HG03135 (cell line): ENCODE measurements around the gene PIP5KL1.

Experiments
- ATAC-seq: cut with Tn5 transposase; IDR thresholded peaks from one replicate; pipeline ENCODE4 v1.9.1; 2021; ENCODE audit warnings: mild to moderate bottlenecking, moderate library complexity; ENCODE audit not compliant: unreplicated experiment

Gene PIP5KL1

GRCh38 chr9:127875306-127875966 lies 55.1 kb downstream of the PIP5KL1 start:
- ATAC-seq, result no peak

DNA sequence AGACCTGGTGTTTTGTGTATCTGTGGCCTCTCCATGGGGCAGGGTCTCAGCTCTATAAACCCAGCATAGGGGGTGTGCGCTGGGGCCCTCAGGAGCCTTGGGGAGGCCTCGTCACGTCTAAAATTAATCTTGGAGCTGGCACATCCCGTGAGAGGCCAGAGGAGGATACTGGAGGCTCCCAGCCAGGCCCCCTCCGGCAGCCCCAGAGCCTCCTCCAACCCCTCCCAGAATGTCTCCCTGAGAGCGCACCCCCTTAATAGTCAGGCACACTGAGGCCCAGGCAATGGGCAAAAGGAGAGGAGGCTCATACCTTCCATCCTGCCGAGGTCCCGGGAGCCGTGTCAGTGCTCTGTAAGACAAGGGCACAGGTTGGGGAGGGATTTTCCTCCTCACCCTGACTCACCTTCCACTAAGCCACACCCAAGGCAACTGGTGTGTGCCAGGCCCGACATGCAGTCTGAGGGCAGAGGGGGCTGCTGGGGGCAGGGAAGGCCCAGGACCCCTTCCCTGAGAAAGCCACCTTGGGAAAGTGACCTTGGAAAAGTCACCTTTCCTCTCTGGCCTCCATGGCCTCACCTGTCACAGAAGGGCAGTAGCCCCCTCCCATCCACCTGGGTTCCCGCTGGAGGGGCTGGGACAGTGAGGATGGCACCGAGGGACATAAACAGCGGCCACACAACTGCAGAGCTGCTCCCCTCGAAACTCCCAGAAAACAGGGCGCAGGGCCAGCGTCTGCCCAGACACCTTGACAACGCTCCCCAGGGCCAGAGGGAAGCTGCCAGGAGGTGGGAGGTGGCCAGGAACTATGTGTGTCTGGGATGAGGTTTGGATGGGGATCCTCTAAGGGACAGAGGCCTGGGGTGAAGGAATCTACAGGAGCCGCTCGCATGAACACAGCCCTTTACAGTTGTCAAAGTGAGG lies 56.0 kb downstream of the PIP5KL1 start:
- ATAC-seq, result no peak

DNA sequence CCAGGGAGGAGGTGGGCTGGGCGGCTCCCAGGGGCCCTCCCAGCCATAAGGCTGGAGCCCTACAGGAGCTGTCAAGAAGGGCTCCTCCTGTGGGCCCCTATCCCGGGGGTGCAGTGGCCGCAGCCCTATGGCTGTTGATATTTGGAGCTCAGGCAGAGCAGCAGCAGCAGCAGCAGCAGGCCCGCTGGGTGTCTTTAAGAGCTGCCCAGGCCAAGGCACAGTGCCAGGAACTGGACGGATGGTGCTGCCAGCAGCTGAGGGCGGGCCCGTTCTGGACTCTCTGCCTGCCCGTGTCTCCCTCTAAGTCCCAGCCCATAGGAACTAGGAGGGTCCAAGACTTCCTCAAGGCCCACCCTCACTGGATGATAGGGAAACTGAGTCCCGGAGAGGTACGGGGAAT lies 56.7 kb downstream of the PIP5KL1 start:
- no peak for ATAC-seq

- no peak for ATAC-seq
Observed at GRCh38 chr9:127873223-127873691, 57.3 kb downstream of the PIP5KL1 start.

GRCh38 chr9:127872369-127873222 lies 58.0 kb downstream of the PIP5KL1 start:
- ATAC-seq, result no peak

- no peak for ATAC-seq
Observed at GRCh38 chr9:127871531-127871930, 59.0 kb downstream of the PIP5KL1 start.

- ATAC-seq, result no peak
Observed at GRCh38 chr9:127870887-127871286, 59.7 kb downstream of the PIP5KL1 start.
